NCI-H1092 treated with DMSO at 0.1 percent for 48 hours (cell line): ENCODE measurements around the gene DHPS.

Experiments
- DNase-seq: peaks from one replicate; lab custom pipeline; 2025; lab: John Stamatoyannopoulos, UW

Gene DHPS

GRCh38 chr19:12675399-12675798 lies 6.3 kb downstream of the DHPS start:
- DNase-seq, result no peak

GRCh38 chr19:12672744-12673143 lies 8.9 kb downstream of the DHPS start:
- no peak for DNase-seq

GRCh38 chr19:12670159-12670928 lies 11.3 kb downstream of the DHPS start:
- no peak for DNase-seq

GRCh38 chr19:12669270-12670158 lies 12.2 kb downstream of the DHPS start:
- DNase-seq, result peak; percentile 89

- DNase-seq, result no peak
Measured at GRCh38 chr19:12668932-12669269, 12.8 kb downstream of the DHPS start.

GRCh38 chr19:12668346-12668745 lies 13.3 kb downstream of the DHPS start:
- no peak for DNase-seq

GRCh38 chr19:12667731-12668302 lies 13.9 kb downstream of the DHPS start:
- no peak for DNase-seq

- DNase-seq, result peak; percentile 75
Measured at GRCh38 chr19:12666265-12667048, 15.2 kb downstream of the DHPS start, which contains the start of the genes MAN2B1 and WDR83. Gene MAN2B1 (minus strand): TSS chr19:12666742. CDS start chr19:12666701, 41 bp downstream. Gene WDR83 (plus strand): TSS chr19:12666807. CDS start chr19:12669791, 2,984 bp downstream.

- no peak for DNase-seq
Measured at GRCh38 chr19:12665671-12666264, 15.9 kb downstream of the DHPS start.

GRCh38 chr19:12665281-12665573 lies 16.5 kb downstream of the DHPS start:
- no peak for DNase-seq

- no peak for DNase-seq
Measured at GRCh38 chr19:12664406-12665280, 17.0 kb downstream of the DHPS start.

GRCh38 chr19:12660980-12661379 lies 20.7 kb downstream of the DHPS start:
- no peak for DNase-seq

- DNase-seq, result no peak
Measured at GRCh38 chr19:12657966-12658365, 23.7 kb downstream of the DHPS start.

- DNase-seq, result no peak
Measured at GRCh38 chr19:12656899-12657571, 24.6 kb downstream of the DHPS start.

GRCh38 chr19:12655546-12655945 lies 26.1 kb downstream of the DHPS start:
- DNase-seq, result no peak

- no peak for DNase-seq
Measured at GRCh38 chr19:12652219-12652618, 29.5 kb downstream of the DHPS start.

- no peak for DNase-seq
Measured at GRCh38 chr19:12649941-12650340, 31.7 kb downstream of the DHPS start.

- DNase-seq, result peak; percentile 23
Measured at GRCh38 chr19:12648088-12648487, 33.6 kb downstream of the DHPS start.

GRCh38 chr19:12647490-12648071 lies 34.1 kb downstream of the DHPS start:
- peak; percentile 58 for DNase-seq

- no peak for DNase-seq
Measured at GRCh38 chr19:12647047-12647446, 34.6 kb downstream of the DHPS start.
